ENCODE measurements around the gene RPP25. TPM values are rescaled to one million over a fixed set of nuclear protein-coding genes. Genes with fewer than 3 reads are reported as not detected.

RPP25 gene
- total and polyA plus RNA-seq, 2 of the 13 experiments (the other 11 are each of a cell fraction or from before 2014, with no cell fraction given), result 0.05 to 0.11 TPM

DNA sequence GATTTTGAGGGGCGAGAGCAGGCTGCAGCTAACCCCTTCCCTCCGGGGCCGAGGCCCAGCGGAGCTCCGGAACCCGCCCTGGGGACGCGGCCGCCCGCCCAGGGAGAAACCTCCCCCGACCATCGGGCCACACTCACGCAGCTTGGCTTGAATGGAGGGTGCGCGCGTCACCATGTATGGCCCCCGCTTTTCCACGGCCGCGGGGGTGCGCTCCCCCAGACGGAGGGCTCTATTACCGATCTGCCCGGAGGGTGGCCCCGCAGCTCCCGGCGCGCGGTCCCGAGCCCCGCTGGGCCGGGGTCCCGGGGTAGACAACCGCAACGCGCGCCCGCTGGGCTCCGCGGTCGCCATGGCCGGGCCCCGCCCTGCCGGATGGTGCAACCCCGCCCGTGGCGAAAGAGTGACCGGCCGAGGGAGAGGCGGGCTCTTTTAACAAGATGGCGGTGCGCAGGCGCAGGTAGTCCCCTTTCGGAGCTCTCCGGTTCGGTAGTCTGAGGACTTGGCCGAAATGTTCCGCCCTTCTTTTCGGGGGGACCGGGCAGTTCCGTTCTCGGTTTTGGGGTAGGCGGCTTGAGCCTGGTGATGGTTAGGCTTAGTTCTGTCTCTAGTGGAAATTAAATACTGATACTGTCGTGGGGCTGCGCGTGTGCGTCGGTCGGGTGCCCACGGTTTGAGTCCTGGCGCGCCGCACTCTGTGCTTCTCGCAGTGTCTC lies 50.0 kb downstream of the RPP25 start, which contains the start of gene FAM219B:
Gene FAM219B, minus strand, starts transcription at position 402 of the 713 bp plus-strand sequence. Its CDS starts 51 bp downstream, at position 351.
- intact Hi-C loops (cut with micrococcal nuclease; ENCODE audit: unreplicated experiment) (loop anchor here (5.0 kb wide), 1 partner anchor 46 kb away; no protein-coding TSS in a partner anchor), in situ Hi-C loops (cut with HindIII; ENCODE audit: extremely low pct_ligation_motif_present, low pct_unique_long_range_greater_than_20kb) (no loop called here)
- BruUV-seq (replicated peaks), result no TSS peak
- peak; percentile 78 for DNase-seq (ENCODE audit: low spot score)
- no peak for FAIRE-seq
- Histone ChIP-seq H4K20me1 (ENCODE audit: insufficient read depth, low read length) (no peaks in the 10 kb centered on the region), H3K4me1 (ENCODE audit: insufficient read depth, low read length) (peaks cover 31% of the 10 kb centered on the region), H2AFZ (ENCODE audit: low read length) (peak within 1 kb of the TSS; percentile 33), H3K27me3 (ENCODE audit: control insufficient read depth in 1 of 2, insufficient read depth in 2 of 2, low read length in 2 of 2) (no peaks in the 10 kb centered on the region; a peak in 1 of 5 replicates), H3K9ac (ENCODE audit: insufficient read depth, low read depth, low read length) (peak within 1 kb of the TSS; percentile 77), H3K27ac (ENCODE audit: extremely low read length, insufficient read depth, low read length) (peak within 1 kb of the TSS; percentile 76), H3K36me3 (replicated peaks in 1 of 2; ENCODE audit: control insufficient read depth in 1 of 2, insufficient read depth in 2 of 2, low read length in 2 of 2) (peaks cover 12 to 32% of the 10 kb centered on the region in 2 experiments), H3K4me3 (replicated peaks in 1 of 3; ENCODE audit: insufficient read depth in 1 of 3, low read depth in 2 of 3, low read length in 3 of 3) (peak within 1 kb of the TSS; percentile 85 to 91 (median 88)), H3K79me2 (ENCODE audit: insufficient read depth, low read length) (peaks cover 16% of the 10 kb centered on the region), H3K9me3 (ENCODE audit: low read length) (no peaks in the 10 kb centered on the region), H3K4me2 (ENCODE audit: low read depth, low read length) (peak within 1 kb of the TSS; percentile 93)
- CTCF ChIA-PET (ENCODE audit: low intra/inter-chr PET ratio, low total read pairs), result interaction anchor here (1.1 kb wide), 1 partner anchor 43 kb away, joined by 3 read pairs; no protein-coding TSS in a partner anchor
- WGBS (ENCODE audit: low lambda C conversion rate), result under 1% methylated on average over 27 of the region's 74 CpGs
- peak; percentile 93 for ATAC-seq
- POLR2A ChIA-PET, result interaction anchor here (0.6 to 2.5 kb wide), 23 partner anchors 9 to 137 kb away, joined by 3 to 28 read pairs (median 4); partner anchors contain the start of genes COX5A, MPI, PPCDC and SCAMP2
- TF ChIP-seq SMYD3 (CRISPR knock-in tag; IDR thresholded peaks at IDR 0.05) (no peak), SAP130 (CRISPR knock-in tag; IDR thresholded peaks at IDR 0.05; ENCODE audit: low read depth) (peak; percentile 80), ZNF17 (CRISPR knock-in tag; IDR thresholded peaks at IDR 0.05) (no peak), PCBP2 (optimal IDR thresholded peaks at IDR 0.05; ENCODE audit: low read depth, low read length, poor library complexity, severe bottlenecking) (no peak), ZNF230 (CRISPR knock-in tag; IDR thresholded peaks at IDR 0.05) (no peak; the same call in 1 of the 2 replicates), ZNF335 (CRISPR knock-in tag; IDR thresholded peaks at IDR 0.05) (peak; percentile 28; the same call in 1 of the 2 replicates), EEA1 (CRISPR knock-in tag; IDR thresholded peaks at IDR 0.05; ENCODE audit: borderline replicate concordance) (no peak; the same call in 1 of the 2 replicates), ZNF672 (CRISPR knock-in tag; IDR thresholded peaks at IDR 0.05) (no peak), AHR (CRISPR knock-in tag; IDR thresholded peaks at IDR 0.05) (no peak), ZNF530 (CRISPR knock-in tag; IDR thresholded peaks at IDR 0.05; ENCODE audit: low read depth) (no peak), MIXL1 (CRISPR knock-in tag; IDR thresholded peaks at IDR 0.05) (0 out of 2 replicates have a peak, but pooled peaks have one; percentile 20), ATF1 (CRISPR knock-in tag; IDR thresholded peaks at IDR 0.05) (no peak), KDM4B (CRISPR knock-in tag; IDR thresholded peaks at IDR 0.05) (0 out of 2 replicates have a peak, but pooled peaks have one; percentile 33), ARID2 (CRISPR knock-in tag; IDR thresholded peaks at IDR 0.05; ENCODE audit: borderline replicate concordance) (no peak), SOX6 (IDR thresholded peaks at IDR 0.05) (no peak), SOX6 (CRISPR knock-in tag; IDR thresholded peaks at IDR 0.05) (0 out of 2 replicates have a peak, but pooled peaks have one; percentile 16)
- TF ChIP-seq, protein P1, sequence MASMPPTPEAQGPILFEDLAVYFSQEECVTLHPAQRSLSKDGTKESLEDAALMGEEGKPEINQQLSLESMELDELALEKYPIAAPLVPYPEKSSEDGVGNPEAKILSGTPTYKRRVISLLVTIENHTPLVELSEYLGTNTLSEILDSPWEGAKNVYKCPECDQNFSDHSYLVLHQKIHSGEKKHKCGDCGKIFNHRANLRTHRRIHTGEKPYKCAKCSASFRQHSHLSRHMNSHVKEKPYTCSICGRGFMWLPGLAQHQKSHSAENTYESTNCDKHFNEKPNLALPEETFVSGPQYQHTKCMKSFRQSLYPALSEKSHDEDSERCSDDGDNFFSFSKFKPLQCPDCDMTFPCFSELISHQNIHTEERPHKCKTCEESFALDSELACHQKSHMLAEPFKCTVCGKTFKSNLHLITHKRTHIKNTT (CRISPR knock-in tag; IDR thresholded peaks at IDR 0.05), result no peak
- TF ChIP-seq, protein P2, sequence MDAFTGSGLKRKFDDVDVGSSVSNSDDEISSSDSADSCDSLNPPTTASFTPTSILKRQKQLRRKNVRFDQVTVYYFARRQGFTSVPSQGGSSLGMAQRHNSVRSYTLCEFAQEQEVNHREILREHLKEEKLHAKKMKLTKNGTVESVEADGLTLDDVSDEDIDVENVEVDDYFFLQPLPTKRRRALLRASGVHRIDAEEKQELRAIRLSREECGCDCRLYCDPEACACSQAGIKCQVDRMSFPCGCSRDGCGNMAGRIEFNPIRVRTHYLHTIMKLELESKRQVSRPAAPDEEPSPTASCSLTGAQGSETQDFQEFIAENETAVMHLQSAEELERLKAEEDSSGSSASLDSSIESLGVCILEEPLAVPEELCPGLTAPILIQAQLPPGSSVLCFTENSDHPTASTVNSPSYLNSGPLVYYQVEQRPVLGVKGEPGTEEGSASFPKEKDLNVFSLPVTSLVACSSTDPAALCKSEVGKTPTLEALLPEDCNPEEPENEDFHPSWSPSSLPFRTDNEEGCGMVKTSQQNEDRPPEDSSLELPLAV (CRISPR knock-in tag; conservative IDR thresholded peaks at IDR 0.05; ENCODE audit: low read depth), result no peak
- TF ChIP-seq, protein P3, sequence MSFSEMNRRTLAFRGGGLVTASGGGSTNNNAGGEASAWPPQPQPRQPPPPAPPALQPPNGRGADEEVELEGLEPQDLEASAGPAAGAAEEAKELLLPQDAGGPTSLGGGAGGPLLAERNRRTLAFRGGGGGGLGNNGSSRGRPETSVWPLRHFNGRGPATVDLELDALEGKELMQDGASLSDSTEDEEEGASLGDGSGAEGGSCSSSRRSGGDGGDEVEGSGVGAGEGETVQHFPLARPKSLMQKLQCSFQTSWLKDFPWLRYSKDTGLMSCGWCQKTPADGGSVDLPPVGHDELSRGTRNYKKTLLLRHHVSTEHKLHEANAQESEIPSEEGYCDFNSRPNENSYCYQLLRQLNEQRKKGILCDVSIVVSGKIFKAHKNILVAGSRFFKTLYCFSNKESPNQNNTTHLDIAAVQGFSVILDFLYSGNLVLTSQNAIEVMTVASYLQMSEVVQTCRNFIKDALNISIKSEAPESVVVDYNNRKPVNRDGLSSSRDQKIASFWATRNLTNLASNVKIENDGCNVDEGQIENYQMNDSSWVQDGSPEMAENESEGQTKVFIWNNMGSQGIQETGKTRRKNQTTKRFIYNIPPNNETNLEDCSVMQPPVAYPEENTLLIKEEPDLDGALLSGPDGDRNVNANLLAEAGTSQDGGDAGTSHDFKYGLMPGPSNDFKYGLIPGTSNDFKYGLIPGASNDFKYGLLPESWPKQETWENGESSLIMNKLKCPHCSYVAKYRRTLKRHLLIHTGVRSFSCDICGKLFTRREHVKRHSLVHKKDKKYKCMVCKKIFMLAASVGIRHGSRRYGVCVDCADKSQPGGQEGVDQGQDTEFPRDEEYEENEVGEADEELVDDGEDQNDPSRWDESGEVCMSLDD (CRISPR knock-in tag; IDR thresholded peaks at IDR 0.05; ENCODE audit: borderline replicate concordance), result peak; percentile 7; the same call in 1 of the 2 replicates
- TF ChIP-seq, protein P4, sequence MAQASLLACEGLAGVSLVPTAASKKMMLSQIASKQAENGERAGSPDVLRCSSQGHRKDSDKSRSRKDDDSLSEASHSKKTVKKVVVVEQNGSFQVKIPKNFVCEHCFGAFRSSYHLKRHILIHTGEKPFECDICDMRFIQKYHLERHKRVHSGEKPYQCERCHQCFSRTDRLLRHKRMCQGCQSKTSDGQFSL (CRISPR knock-in tag; IDR thresholded peaks at IDR 0.05), result no peak

Data from HepG2 (cell line).